HG02588 (cell line): Measurements from ENCODE around the gene KCNG1.

Experiments
- ATAC-seq: cut with Tn5 transposase; IDR thresholded peaks from one replicate; pipeline ENCODE4 v1.9.1; 2021; ENCODE audit warnings: mild to moderate bottlenecking, moderate library complexity; ENCODE audit not compliant: unreplicated experiment

Gene KCNG1

GRCh38 chr20:51036226-51036625, 13.3 kb upstream of the KCNG1 start:
- ATAC-seq = no peak

GRCh38 chr20:51034988-51035656, 12.2 kb upstream of the KCNG1 start:
- ATAC-seq = no peak

GRCh38 chr20:51034476-51034875, 11.6 kb upstream of the KCNG1 start:
- ATAC-seq = no peak

- no peak for ATAC-seq
Observed at GRCh38 chr20:51029963-51030920, 7.3 kb upstream of the KCNG1 start.

GRCh38 chr20:51029556-51029955, 6.6 kb upstream of the KCNG1 start:
- no peak for ATAC-seq

GRCh38 chr20:51028616-51029212, 5.8 kb upstream of the KCNG1 start:
- no peak for ATAC-seq

- ATAC-seq = no peak
Observed at GRCh38 chr20:51027035-51027795, 4.3 kb upstream of the KCNG1 start.

GRCh38 chr20:51026269-51026668, 3.4 kb upstream of the KCNG1 start:
- no peak for ATAC-seq

- ATAC-seq = no peak
Observed at GRCh38 chr20:51024761-51025160, 1.9 kb upstream of the KCNG1 start.

- ATAC-seq = no peak
Observed at GRCh38 chr20:51023617-51024155, 779 bp upstream of the KCNG1 start.

- no peak for ATAC-seq
Observed at GRCh38 chr20:51022227-51022802, 592 bp downstream of the KCNG1 start.

GRCh38 chr20:51021067-51022025, 1.6 kb downstream of the KCNG1 start:
- no peak for ATAC-seq

- ATAC-seq = no peak
Observed at GRCh38 chr20:51020657-51021056, 2.2 kb downstream of the KCNG1 start.

GRCh38 chr20:51019656-51020592, 3.0 kb downstream of the KCNG1 start:
- no peak for ATAC-seq

- no peak for ATAC-seq
Observed at GRCh38 chr20:51017251-51017650, 5.7 kb downstream of the KCNG1 start.

- no peak for ATAC-seq
Observed at GRCh38 chr20:51016521-51016920, 6.4 kb downstream of the KCNG1 start.

- ATAC-seq = no peak
Observed at GRCh38 chr20:51014797-51015722, 7.8 kb downstream of the KCNG1 start.
